Left renal cortex interstitium (tissue), 4 donors: ENCODE data around the gene ZNF423. TPM values are rescaled to one million over a fixed set of nuclear protein-coding genes. Genes with fewer than 3 reads are reported as not detected.
"Not testable (repeated sequence)": the region's sequence is repeated elsewhere in the genome, so short reads cannot be mapped to it uniquely, and the experiment has no call there.

Experiments
- DNase-seq, 4 donors: peaks; one replicate each; pipeline ENCODE4 v3.0.0-alpha.2; 2013; ENCODE audit warnings: low read depth in 4 of 4, low spot score in 2 of 4, missing footprints in 1 of 4
- polyA plus RNA-seq, 4 donors: library from polyadenylated mRNA; unstranded; fragments of 120-200 nt; gene quantifications; one replicate each; pipeline ENCODE4 v1.2.1, GENCODE V29; 2013; ENCODE audit not compliant: insufficient read length in 4 of 4

ZNF423 gene
- polyA plus RNA-seq, 4 donors: 24.0 to 32.5 (median 28.8) TPM

GRCh38 chr16:49677661-49678060, 178.3 kb downstream of the ZNF423 start:
- DNase-seq: not testable (repeated sequence)

- DNase-seq: no peak
Observed at GRCh38 chr16:49675413-49675812, 180.5 kb downstream of the ZNF423 start.

GRCh38 chr16:49674990-49675389, 180.9 kb downstream of the ZNF423 start:
- DNase-seq: no peak

GRCh38 chr16:49674351-49674851, 181.5 kb downstream of the ZNF423 start:
- no peak for DNase-seq

GRCh38 chr16:49673442-49673841, 182.5 kb downstream of the ZNF423 start:
- no peak for DNase-seq

GRCh38 chr16:49672753-49673152, 183.2 kb downstream of the ZNF423 start:
- DNase-seq: no peak

GRCh38 chr16:49671333-49671732, 184.6 kb downstream of the ZNF423 start:
- DNase-seq: no peak

GRCh38 chr16:49670627-49671026, 185.3 kb downstream of the ZNF423 start:
- DNase-seq: no peak

GRCh38 chr16:49665482-49666230, 190.3 kb downstream of the ZNF423 start:
- DNase-seq: no peak

GRCh38 chr16:49664221-49665215, 191.4 kb downstream of the ZNF423 start:
- DNase-seq: no peak

GRCh38 chr16:49663081-49664065, 192.5 kb downstream of the ZNF423 start:
- DNase-seq: no peak

- DNase-seq: no peak
Observed at GRCh38 chr16:49662569-49662968, 193.3 kb downstream of the ZNF423 start.

GRCh38 chr16:49661465-49662187, 194.3 kb downstream of the ZNF423 start:
- no peak for DNase-seq

GRCh38 chr16:49660626-49661025, 195.3 kb downstream of the ZNF423 start:
- DNase-seq: no peak

- DNase-seq: no peak
Observed at GRCh38 chr16:49659356-49659755, 196.6 kb downstream of the ZNF423 start.

GRCh38 chr16:49658531-49658930, 197.4 kb downstream of the ZNF423 start:
- no peak for DNase-seq

- no peak for DNase-seq
Observed at GRCh38 chr16:49657736-49658465, 198.0 kb downstream of the ZNF423 start.

GRCh38 chr16:49654425-49654824, 201.5 kb downstream of the ZNF423 start:
- DNase-seq: no peak

- DNase-seq: no peak
Observed at GRCh38 chr16:49653577-49653976, 202.3 kb downstream of the ZNF423 start.
